GM19099 (cell line): ENCODE measurements around the gene RNU7-1.

Experiments
- POLR2A ChIP-seq: IDR thresholded peaks from 3 replicates; pipeline ENCODE4 v1.6.1; 2011; ENCODE audit warnings: low read depth; ENCODE audit not compliant: insufficient read length; ENCODE audit errors: extremely low read depth

RNU7-1 gene

DNA sequence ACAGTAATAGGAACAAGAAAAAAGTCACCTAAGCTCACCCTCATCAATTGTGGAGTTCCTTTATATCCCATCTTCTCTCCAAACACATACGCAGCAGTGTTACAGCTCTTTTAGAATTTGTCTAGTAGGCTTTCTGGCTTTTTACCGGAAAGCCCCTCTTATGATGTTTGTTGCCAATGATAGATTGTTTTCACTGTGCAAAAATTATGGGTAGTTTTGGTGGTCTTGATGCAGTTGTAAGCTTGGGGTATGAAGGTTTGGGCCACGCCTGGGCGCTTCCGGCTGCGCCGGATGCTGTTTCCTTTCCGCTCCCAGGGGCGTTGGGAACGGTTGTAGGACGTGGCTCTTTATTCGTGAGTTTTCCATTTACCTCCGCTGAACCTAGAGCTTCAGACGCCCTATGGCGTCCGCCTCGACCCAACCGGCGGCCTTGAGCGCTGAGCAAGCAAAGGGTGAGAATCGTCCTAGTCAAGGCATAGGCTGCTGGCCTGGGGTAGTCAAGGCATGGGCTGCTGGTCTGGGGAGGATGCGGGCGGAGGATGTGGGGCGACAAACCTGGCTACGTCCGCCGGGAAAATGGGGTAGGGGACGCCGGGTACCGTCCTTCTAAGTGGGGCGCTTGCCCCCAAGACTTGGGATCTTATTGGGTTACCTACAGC, at the start of gene RNU7-1, which contains the start of gene C12orf57:
Gene RNU7-1 (plus strand): TSS at position 95 of the 659 bp plus-strand sequence.
Gene C12orf57 (plus strand): TSS at position 301 of the 659 bp plus-strand sequence. CDS start 100 bp downstream, at position 401.
- TF ChIP-seq POLR2A = peak; percentile 99

DNA sequence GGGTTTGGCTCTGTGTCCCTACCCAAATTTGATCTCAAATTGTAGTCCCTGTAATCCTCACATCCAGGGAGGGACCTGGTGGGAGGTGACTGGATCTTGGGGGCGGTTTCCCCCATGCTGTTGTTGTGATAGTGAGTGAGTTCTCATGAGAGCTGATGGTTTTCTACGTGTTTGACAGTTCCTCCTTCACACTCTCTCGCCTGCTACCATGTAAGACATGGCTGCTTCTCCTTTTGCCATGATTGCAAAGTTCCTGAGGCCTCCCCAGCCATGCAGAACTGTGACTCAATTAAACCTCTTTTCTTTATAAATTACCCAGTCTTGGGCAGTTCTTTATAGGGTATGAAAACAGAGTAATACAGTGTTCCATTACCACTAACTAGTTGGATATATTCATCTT, 49.3 kb upstream of the RNU7-1 start:
- TF ChIP-seq POLR2A = no peak

- TF ChIP-seq POLR2A = no peak
Observed at GRCh38 chr12:6896846-6897435, 46.7 kb upstream of the RNU7-1 start.

GRCh38 chr12:6899427-6899826, 44.2 kb upstream of the RNU7-1 start:
- no peak for TF ChIP-seq POLR2A

DNA sequence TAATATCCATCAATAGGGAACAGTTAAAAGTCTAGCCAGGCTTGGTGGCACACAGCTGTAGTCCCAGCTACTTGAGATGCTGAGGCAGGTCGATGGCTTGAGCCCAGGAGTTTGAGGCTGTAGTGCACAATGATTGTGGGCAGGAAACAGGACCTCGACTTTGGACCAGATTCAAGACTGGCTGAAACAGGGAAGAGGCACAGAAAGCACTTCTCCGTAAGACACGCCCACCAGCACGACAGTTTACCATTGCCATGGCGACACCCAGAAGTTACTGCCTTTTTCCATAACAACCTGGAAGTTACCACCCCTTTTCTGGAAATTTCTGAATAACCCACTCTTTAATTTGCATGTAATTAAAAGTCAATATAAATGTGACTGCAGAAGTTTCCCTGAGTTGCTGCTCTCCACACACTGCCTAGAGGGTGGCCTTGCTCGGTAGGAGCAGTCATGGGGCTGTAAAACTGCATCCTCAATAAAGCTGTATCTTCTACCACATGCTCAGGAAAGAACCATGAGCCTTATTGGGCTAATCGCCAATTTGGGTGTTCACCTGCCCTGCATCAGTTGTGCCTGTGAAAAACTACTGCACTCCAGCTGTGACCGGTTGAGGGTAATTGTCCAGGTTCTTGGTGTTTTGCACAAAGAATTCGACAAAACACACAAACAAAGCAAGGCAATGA, 43.6 kb upstream of the RNU7-1 start:
- TF ChIP-seq POLR2A = no peak

GRCh38 chr12:6902448-6902847, 41.2 kb upstream of the RNU7-1 start:
- no peak for TF ChIP-seq POLR2A

GRCh38 chr12:6903722-6904121, 39.9 kb upstream of the RNU7-1 start:
- no peak for TF ChIP-seq POLR2A

DNA sequence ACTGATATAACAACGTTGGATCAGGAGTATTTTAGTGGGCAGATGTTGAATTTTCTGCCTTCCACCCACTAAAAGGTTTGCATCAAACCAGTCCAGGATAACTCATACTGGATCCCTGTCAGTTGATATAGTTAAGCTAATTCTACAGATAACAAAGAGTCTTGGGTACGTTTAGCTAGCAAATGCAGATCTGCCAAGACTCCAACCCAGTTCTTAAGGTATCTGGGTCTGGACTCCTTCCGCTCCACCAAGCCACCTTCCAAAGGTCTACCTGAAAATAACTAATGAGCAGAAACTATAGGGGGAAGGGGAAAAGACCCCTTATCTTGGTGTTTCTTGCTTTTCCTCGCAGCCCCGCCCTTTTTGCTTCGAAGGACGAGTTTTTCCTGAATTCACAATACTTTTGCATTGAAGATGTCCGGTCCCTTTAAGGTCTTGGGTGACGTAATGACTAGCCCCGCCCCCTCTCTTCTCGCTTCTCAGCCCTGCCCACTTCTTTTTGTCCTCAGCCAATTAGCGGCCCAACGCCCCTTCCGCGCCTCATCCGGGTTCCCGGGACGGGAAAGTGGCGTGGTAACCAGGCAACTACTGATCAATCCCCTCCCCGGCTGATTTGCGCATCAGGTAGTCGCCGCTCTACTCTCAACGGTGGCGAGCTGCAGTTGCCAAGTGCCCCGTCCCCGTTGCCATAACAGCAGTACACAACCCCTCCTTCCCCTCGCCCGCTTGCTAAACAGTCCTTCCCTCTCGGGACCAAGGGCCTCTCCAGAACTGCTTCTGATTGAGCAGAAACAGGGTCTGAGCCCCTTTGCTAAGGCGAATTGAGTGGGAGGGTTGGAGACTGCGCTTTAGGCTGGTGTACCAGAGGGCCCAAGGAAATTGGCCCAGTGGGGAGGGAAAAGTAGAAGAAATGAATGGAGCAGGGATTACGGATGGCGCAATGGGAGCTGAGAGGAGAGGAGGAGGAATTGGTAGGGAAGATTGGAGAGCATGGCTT, 39.0 kb upstream of the RNU7-1 start, which contains the start of gene LRRC23:
Gene LRRC23 (plus strand): TSS at position 543 of the 997 bp plus-strand sequence. CDS start 812 bp downstream, outside the sequence.
- peak; percentile 47 for TF ChIP-seq POLR2A

DNA sequence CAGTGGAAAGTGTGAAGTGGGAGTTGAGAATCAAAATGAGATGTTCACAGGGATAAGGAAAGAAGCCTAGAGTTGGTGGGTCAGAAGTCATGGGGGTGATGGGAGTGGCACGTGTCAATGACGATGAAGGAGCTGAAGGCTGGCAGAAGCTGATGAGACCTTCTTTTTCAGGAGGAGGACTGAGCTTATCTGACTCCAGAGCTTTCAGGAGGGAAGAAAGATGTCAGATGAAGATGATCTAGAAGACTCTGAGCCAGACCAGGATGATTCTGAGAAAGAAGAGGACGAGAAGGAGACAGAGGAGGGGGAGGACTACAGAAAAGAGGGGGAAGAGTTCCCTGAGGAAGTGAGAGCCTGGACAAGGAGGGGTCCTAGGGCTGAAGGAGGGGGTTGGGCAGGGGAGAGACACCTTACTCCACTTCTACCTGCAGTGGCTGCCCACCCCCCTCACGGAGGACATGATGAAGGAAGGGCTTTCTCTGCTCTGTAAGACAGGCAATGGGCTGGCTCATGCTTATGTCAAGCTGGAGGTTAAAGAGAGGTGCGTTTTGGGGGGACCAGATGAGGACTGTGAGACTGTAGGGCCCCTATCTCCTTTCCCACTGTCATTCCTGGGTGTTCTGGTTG, 38.1 kb upstream of the RNU7-1 start:
- TF ChIP-seq POLR2A = no peak

DNA sequence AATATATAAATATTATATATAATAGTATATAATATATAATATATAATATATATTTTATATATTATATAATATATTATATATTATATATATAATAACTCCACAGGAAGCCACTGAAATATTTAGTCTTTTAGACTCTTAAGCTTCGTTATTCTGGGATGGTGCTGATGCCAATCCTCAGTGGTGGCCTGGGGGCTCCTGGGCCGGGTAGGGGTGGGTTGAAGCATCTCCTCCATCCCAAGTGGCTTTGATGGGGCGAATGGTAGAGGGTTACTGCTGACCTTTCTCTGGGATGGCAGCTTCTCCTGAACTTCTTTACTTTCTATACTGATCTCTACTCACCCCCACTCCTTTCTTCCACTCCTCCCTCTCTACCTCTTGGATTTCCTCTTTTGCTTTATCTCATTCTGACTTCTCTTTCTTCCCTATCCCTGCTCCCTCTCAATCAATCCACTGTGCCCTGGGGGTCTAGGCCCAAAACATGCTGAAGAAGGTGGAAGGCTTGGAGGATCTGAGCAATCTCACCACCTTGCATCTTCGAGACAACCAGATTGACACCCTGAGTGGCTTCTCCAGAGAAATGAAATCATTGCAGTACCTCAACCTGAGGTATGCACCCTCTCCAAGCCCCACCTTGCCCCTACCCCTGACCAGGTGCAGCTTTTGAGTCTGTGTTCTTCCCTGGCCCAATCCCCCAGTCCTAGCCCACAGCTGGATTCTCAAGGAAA, 34.0 kb upstream of the RNU7-1 start:
- TF ChIP-seq POLR2A = no peak

- no peak for TF ChIP-seq POLR2A
Observed at GRCh38 chr12:6912164-6912935, 31.3 kb upstream of the RNU7-1 start.

GRCh38 chr12:6914246-6914946, 29.2 kb upstream of the RNU7-1 start, which contains the start of gene ENO2:
ENO2 (plus strand) TSS chr12:6914580; CDS start chr12:6915833, 1,253 bp downstream.
- TF ChIP-seq POLR2A = peak; percentile 47

- TF ChIP-seq POLR2A = no peak
Observed at GRCh38 chr12:6914947-6915788, 28.4 kb upstream of the RNU7-1 start.
